Calu3 (cell line): ENCODE measurements around the gene ERVFRD-1. TPM values are rescaled to one million over a fixed set of nuclear protein-coding genes. Genes with fewer than 3 reads are reported as not detected.

Experiments
- Bru-seq: library from RNA; stranded (reverse); fragments of 400-500 nt; gene quantifications from one replicate; lab custom pipeline; 2021; lab: Mats Ljungman, UMichigan
- BruChase-seq, 2 experiments: library from RNA; stranded (reverse); fragments of 400-500 nt; gene quantifications; one replicate each; lab custom pipeline; 2021; lab: Mats Ljungman, UMichigan
- BruUV-seq: library from RNA; stranded (reverse); fragments of 400-500 nt; replicated peaks from 2 replicates; lab custom pipeline; 2021; lab: Mats Ljungman, UMichigan
- CTCF ChIA-PET: fragments of 300-600 bp; sonication (Branson Sonifier 250); formaldehyde crosslinking; loops from one replicate; lab custom pipeline; 2022; ENCODE audit warnings: antibody characterized with exemption; lab: Charles Lee
- DNase-seq: peaks from one replicate; pipeline ENCODE4 v3.0.0; 2022
- H3K27ac Mint-ChIP-seq: one replicate; pipeline ENCODE4 v1.8.0; 2022; ENCODE audit warnings: mixed read lengths; ENCODE audit not compliant: unreplicated experiment
- H3K27me3 Mint-ChIP-seq: one replicate; pipeline ENCODE4 v1.8.0; 2022; ENCODE audit warnings: mixed read lengths; ENCODE audit not compliant: unreplicated experiment
- H3K36me3 Mint-ChIP-seq: one replicate; pipeline ENCODE4 v1.8.0; 2022; ENCODE audit warnings: mild to moderate bottlenecking, moderate library complexity, mixed read lengths; ENCODE audit not compliant: insufficient read depth, unreplicated experiment
- H3K4me1 Mint-ChIP-seq: one replicate; pipeline ENCODE4 v1.8.0; 2022; ENCODE audit warnings: mild to moderate bottlenecking, low read depth, mixed read lengths; ENCODE audit not compliant: unreplicated experiment
- H3K4me3 Mint-ChIP-seq: one replicate; pipeline ENCODE4 v1.8.0; 2022; ENCODE audit warnings: mild to moderate bottlenecking, low read depth, moderate library complexity, mixed read lengths; ENCODE audit not compliant: unreplicated experiment
- H3K9me3 Mint-ChIP-seq: one replicate; pipeline ENCODE4 v1.8.0; 2022; ENCODE audit warnings: low read depth, mixed read lengths; ENCODE audit not compliant: unreplicated experiment
- intact Hi-C: fragments of 100-400 bp; cut with micrococcal nuclease; formaldehyde crosslinking; loops from one replicate; pipeline ENCODE4 v1.10.0; 2022; ENCODE audit not compliant: unreplicated experiment
- long read RNA-seq: library from polyadenylated mRNA; stranded (forward); transcript quantifications from one replicate; pipeline ENCODE4 v2.0.0, GENCODE V29; 2022
- total RNA-seq: library from RNA; stranded (reverse); gene quantifications from 2 replicates; pipeline ENCODE4 v1.2.3, GENCODE V29; 2022
- TF ChIP-seq, protein P1 (sequence below): fragments of 200-600 bp; IDR thresholded peaks from one replicate; pipeline ENCODE4 v1.8.0; 2022; ENCODE audit warnings: antibody characterized with exemption; ENCODE audit not compliant: unreplicated experiment

The ERVFRD-1 gene, protein sequence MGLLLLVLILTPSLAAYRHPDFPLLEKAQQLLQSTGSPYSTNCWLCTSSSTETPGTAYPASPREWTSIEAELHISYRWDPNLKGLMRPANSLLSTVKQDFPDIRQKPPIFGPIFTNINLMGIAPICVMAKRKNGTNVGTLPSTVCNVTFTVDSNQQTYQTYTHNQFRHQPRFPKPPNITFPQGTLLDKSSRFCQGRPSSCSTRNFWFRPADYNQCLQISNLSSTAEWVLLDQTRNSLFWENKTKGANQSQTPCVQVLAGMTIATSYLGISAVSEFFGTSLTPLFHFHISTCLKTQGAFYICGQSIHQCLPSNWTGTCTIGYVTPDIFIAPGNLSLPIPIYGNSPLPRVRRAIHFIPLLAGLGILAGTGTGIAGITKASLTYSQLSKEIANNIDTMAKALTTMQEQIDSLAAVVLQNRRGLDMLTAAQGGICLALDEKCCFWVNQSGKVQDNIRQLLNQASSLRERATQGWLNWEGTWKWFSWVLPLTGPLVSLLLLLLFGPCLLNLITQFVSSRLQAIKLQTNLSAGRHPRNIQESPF
- not detected in 2 replicates for total RNA-seq
- not detected for Bru-seq, nascent RNA
- BruChase-seq, experiment 1, labeled RNA remaining after a 6-hour chase: not detected
- not detected for BruChase-seq, experiment 2, labeled RNA remaining after a 2-hour chase
- long read RNA-seq: 0 reads

DNA sequence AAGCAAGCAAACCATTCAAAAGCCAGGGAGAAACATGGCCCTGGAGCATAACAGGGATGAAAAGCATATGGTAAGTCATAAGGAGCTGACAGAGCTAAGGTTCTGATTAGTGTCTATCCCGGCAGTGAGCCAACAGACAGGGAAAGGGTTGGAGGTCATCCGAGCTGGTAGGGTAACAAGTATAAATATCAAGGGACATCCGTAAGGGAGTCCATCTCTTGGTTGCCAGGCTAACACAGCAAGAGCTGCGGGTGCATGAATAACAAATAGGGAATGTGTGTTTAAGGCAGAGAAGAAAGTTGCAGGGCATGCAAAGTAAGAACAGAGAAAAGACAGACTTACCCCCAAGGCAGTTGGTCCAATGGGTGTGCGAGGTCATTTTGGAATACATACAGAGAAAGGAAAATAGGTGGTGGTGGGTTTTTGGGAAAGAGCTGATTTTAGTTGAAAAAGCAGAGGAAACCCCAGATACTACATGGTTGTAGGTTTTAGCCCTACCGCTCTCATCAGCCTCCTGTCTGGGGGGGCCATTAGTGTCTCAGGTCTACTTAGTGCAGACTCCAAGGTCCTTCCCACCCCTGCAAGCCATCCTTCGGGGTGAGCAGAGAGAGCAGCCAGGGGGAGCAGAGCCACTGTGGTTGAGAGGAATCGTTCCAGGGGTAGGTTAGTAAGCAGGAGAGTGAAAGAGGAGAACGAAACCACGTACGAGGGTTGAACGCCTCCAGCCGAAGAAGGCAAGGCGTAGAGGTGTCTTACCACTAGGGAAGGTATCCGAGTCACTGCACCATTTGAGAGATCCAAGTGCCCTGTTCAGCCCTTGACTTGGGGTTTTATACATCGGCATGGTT lies at the start of gene ERVFRD-1:
TSS of gene ERVFRD-1 (minus strand) at position 805 of the 848 bp plus-strand sequence. CDS start 6,415 bp downstream, outside the sequence.
- Mint-ChIP-seq H3K27ac (no peak within 1 kb of the TSS), H3K4me3 (no peak within 1 kb of the TSS), H3K36me3 (no peaks in the 10 kb centered on the region), H3K4me1 (no peaks in the 10 kb centered on the region), H3K9me3 (no peaks in the 10 kb centered on the region), H3K27me3 (no peaks in the 10 kb centered on the region)
- CTCF ChIA-PET: no interaction called here
- intact Hi-C loops: no loop called here
- no TSS peak for BruUV-seq
- no peak for DNase-seq
- TF ChIP-seq, protein P1, sequence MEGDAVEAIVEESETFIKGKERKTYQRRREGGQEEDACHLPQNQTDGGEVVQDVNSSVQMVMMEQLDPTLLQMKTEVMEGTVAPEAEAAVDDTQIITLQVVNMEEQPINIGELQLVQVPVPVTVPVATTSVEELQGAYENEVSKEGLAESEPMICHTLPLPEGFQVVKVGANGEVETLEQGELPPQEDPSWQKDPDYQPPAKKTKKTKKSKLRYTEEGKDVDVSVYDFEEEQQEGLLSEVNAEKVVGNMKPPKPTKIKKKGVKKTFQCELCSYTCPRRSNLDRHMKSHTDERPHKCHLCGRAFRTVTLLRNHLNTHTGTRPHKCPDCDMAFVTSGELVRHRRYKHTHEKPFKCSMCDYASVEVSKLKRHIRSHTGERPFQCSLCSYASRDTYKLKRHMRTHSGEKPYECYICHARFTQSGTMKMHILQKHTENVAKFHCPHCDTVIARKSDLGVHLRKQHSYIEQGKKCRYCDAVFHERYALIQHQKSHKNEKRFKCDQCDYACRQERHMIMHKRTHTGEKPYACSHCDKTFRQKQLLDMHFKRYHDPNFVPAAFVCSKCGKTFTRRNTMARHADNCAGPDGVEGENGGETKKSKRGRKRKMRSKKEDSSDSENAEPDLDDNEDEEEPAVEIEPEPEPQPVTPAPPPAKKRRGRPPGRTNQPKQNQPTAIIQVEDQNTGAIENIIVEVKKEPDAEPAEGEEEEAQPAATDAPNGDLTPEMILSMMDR: no peak

DNA sequence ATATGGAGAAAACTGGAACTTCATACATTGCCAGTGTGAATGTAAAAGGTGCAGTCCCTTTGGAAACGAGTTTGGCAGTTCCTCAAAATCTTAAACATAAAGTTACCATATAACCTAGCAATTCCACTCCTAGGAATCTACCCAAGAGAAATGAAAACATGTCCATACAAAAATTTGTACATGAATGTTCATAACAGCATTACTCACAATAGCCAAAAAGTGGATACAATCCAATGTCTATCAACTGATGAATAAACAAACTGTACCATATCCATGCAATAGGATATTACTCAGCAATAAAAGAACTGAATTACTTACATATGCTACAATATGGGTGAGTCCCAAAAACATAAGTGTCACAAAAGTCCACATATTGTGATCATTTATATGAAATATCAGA lies 48.7 kb upstream of the ERVFRD-1 start:
- intact Hi-C loops: no loop called here
- DNase-seq: no peak
- no peaks in the 10 kb centered on the region for H3K27me3 Mint-ChIP-seq
- H3K4me3 Mint-ChIP-seq: no peak overlapping the region
- no peaks in the 10 kb centered on the region for H3K9me3 Mint-ChIP-seq
- no peaks in the 10 kb centered on the region for H3K36me3 Mint-ChIP-seq
- TF ChIP-seq, protein P1: no peak
- H3K4me1 Mint-ChIP-seq: peaks cover 17% of the 10 kb centered on the region
- H3K27ac Mint-ChIP-seq: no peak overlapping the region
- CTCF ChIA-PET: no interaction called here
- BruUV-seq: no TSS peak

DNA sequence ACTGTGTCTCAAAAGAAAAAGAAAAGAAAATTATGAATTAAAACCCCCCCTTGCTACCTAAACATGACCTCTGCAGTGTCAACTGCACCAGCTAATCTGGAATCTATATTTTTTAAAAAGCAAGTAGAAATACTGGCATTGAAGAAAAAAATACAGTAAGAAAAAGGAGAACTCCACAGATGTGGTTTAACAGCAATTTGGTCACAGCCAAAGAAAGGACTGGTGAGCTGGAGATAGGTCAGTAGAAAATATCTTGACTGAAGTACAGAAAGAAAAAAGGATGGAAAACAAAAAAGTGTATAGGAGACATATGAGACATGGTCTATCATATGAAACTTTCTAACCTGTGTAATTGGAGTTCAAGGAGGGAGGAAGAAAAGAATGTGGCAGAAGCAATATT lies 44.1 kb upstream of the ERVFRD-1 start:
- H3K27me3 Mint-ChIP-seq: no peaks in the 10 kb centered on the region
- H3K4me3 Mint-ChIP-seq: no peak overlapping the region
- CTCF ChIA-PET: no interaction called here
- BruUV-seq: no TSS peak
- H3K27ac Mint-ChIP-seq: no peak overlapping the region
- H3K4me1 Mint-ChIP-seq: peaks cover under 1% of the 10 kb centered on the region
- TF ChIP-seq, protein P1: no peak
- H3K36me3 Mint-ChIP-seq: peaks cover 5% of the 10 kb centered on the region
- H3K9me3 Mint-ChIP-seq: no peaks in the 10 kb centered on the region
- intact Hi-C loops: no loop called here
- no peak for DNase-seq

DNA sequence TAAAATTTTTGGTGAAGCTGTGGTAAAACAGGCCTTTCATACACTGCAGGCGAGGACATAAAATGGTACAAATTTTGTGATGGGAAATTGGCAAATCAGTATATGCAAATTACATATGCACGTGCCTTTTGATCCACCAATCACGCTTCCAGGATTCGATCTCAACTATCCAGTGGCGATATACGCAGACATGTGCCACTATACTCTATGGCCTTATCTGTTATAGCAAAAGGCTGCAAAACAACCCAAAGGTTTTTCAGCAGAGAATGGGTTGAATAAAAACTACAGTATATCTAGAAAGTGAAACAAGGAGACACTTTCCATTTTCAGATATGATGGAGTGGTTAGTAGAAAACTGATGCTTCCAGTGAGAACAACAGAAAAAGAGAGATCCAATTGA lies 41.9 kb upstream of the ERVFRD-1 start:
- DNase-seq: no peak
- H3K36me3 Mint-ChIP-seq: peaks cover 5% of the 10 kb centered on the region
- H3K4me1 Mint-ChIP-seq: no peaks in the 10 kb centered on the region
- H3K4me3 Mint-ChIP-seq: no peak overlapping the region
- CTCF ChIA-PET: no interaction called here
- intact Hi-C loops: no loop called here
- BruUV-seq: no TSS peak
- TF ChIP-seq, protein P1: no peak
- no peaks in the 10 kb centered on the region for H3K27me3 Mint-ChIP-seq
- H3K27ac Mint-ChIP-seq: no peak overlapping the region
- no peaks in the 10 kb centered on the region for H3K9me3 Mint-ChIP-seq
